SU-DHL-6 (cell line): ENCODE results near the gene DENND5A.

Experiments used
- EZH2phosphoT487 ChIP-seq: fragments of 200-600 bp; sonication (generic), shearing (Covaris generic); conservative IDR thresholded peaks from 2 replicates; pipeline ENCODE4 v1.6.1; 2018; ENCODE audit warnings: mild to moderate bottlenecking, antibody characterized with exemption, low read length, moderate library complexity, mixed read lengths
- TF ChIP-seq, protein P1 (sequence below): fragments of 200-600 bp; sonication (generic); IDR thresholded peaks from one replicate; pipeline ENCODE4 v1.5.1; 2017; ENCODE audit warnings: antibody characterized with exemption, mild to moderate bottlenecking, low read length, moderate library complexity; ENCODE audit not compliant: insufficient read depth, poor library complexity, severe bottlenecking

DNA sequence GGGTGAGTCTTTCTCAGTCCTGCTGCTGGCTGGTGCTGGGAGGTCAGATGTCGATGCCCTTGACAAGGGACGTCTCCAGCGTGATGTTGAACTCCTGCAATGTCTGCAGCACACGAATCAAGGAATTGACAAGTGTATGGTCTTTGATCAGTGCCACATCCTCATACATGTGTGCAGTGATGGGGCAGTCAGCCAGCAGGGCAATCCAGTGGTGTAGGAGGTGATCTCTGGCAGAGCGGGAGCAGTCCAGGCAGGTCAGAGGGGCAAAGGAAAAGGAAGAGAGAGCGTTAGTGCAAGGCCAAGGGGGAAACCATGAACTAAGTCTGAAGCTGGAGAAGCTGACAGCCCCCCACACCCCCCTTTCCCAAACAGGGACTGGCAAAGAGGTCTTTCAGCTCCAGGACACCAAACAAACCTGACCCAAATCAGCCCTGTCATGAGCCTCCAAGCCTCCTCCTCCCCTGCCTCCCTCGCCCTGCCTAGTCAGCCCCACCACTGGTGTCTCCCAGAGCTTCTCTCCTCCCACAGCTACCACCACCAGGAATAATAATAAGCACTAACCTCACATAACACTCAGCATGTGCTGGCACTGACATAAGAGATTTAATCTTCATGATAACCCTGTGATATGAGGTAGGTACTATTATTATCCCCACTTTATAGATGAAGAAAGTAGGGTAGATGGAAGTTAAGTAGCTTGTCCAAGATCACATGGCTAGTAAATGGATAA is 125.4 kb downstream of the DENND5A start:
- TF ChIP-seq, protein P1, sequence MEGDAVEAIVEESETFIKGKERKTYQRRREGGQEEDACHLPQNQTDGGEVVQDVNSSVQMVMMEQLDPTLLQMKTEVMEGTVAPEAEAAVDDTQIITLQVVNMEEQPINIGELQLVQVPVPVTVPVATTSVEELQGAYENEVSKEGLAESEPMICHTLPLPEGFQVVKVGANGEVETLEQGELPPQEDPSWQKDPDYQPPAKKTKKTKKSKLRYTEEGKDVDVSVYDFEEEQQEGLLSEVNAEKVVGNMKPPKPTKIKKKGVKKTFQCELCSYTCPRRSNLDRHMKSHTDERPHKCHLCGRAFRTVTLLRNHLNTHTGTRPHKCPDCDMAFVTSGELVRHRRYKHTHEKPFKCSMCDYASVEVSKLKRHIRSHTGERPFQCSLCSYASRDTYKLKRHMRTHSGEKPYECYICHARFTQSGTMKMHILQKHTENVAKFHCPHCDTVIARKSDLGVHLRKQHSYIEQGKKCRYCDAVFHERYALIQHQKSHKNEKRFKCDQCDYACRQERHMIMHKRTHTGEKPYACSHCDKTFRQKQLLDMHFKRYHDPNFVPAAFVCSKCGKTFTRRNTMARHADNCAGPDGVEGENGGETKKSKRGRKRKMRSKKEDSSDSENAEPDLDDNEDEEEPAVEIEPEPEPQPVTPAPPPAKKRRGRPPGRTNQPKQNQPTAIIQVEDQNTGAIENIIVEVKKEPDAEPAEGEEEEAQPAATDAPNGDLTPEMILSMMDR = no peak
- no peak for TF ChIP-seq EZH2phosphoT487
